Measurements from ENCODE around the gene CGNL1. TPM values are rescaled to one million over a fixed set of nuclear protein-coding genes. Genes with fewer than 3 reads are reported as not detected.

Gene CGNL1
- total RNA-seq, 6 experiments from 2014 or later = 23.6 to 54.5 (median 42.9) TPM

DNA sequence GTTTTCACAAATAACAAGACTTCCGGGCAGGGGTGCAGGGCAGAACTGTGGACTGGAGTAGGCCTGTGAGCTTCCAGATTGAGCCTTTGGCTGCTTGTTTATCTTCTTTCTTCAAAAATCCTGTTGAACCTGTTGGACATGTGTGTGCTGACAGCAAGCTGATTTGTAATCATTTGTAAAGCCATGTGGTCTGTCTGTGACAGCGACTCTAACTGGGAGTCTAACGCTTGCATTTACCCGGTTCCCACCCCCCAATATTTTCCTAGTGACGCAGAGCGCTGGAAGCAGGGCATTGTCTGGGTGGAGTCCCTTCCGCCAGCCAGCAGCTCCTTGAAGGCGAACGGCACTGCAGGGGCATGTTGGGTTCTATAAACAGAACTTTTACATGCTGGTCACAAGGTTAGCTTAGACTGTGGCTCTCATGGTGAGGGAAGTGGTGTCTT, 129.7 kb downstream of the CGNL1 start:
- H3K36me3 ChIP-seq = no peaks in the 10 kb centered on the region
- peaks cover 0 to 23% (median 4%) of the 10 kb centered on the region in 4 donors for H3K4me1 ChIP-seq
- DNase-seq = no peak
- TF ChIP-seq POLR2A (IDR thresholded peaks at IDR 0.05) = no peak
- TF ChIP-seq, protein P1, sequence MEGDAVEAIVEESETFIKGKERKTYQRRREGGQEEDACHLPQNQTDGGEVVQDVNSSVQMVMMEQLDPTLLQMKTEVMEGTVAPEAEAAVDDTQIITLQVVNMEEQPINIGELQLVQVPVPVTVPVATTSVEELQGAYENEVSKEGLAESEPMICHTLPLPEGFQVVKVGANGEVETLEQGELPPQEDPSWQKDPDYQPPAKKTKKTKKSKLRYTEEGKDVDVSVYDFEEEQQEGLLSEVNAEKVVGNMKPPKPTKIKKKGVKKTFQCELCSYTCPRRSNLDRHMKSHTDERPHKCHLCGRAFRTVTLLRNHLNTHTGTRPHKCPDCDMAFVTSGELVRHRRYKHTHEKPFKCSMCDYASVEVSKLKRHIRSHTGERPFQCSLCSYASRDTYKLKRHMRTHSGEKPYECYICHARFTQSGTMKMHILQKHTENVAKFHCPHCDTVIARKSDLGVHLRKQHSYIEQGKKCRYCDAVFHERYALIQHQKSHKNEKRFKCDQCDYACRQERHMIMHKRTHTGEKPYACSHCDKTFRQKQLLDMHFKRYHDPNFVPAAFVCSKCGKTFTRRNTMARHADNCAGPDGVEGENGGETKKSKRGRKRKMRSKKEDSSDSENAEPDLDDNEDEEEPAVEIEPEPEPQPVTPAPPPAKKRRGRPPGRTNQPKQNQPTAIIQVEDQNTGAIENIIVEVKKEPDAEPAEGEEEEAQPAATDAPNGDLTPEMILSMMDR (IDR thresholded peaks at IDR 0.05) = no peak
- peak in 2 of 4 donors; percentile 9 to 20 for ATAC-seq
- intact Hi-C loops (cut with DNase I) = no loop called here
- no peak overlapping the region for H3K4me3 ChIP-seq
- H3K9me3 ChIP-seq = no peaks in the 10 kb centered on the region
- H3K27ac ChIP-seq = no peak overlapping the region
- WGBS (ENCODE audit: insufficient coverage, low coverage, low lambda C conversion rate, missing lambda C conversion rate) = 87% methylated on average over 7 of the region's 9 CpGs
- no peaks in the 10 kb centered on the region for H3K27me3 ChIP-seq

- WGBS (ENCODE audit: insufficient coverage, low coverage, low lambda C conversion rate, missing lambda C conversion rate) = 40% methylated on average over 1 of the region's 2 CpGs
- ATAC-seq (no peak), DNase-seq (no peak)
- Histone ChIP-seq H3K36me3 (no peaks in the 10 kb centered on the region), H3K27me3 (no peaks in the 10 kb centered on the region), H3K9me3 (no peaks in the 10 kb centered on the region), H3K27ac (no peak overlapping the region), H3K4me3 (no peak overlapping the region), H3K4me1 (peaks cover 0 to 23% (median 4%) of the 10 kb centered on the region in 4 donors)
- no peak for TF ChIP-seq POLR2A (IDR thresholded peaks at IDR 0.05)
- TF ChIP-seq, protein P1 (IDR thresholded peaks at IDR 0.05) = peak in 1 of 4 donors; percentile 24
- intact Hi-C loops (cut with DNase I) = no loop called here
Observed at GRCh38 chr15:57506422-57506821, 130.1 kb downstream of the CGNL1 start.

GRCh38 chr15:57507111-57507510, 130.8 kb downstream of the CGNL1 start:
- peaks cover 0 to 23% (median 4%) of the 10 kb centered on the region in 4 donors for H3K4me1 ChIP-seq
- WGBS (ENCODE audit: insufficient coverage, low coverage, low lambda C conversion rate, missing lambda C conversion rate) = 94% methylated on average over 2 of the region's 2 CpGs
- DNase-seq (no peak), ATAC-seq (no peak)
- no peaks in the 10 kb centered on the region for H3K27me3 ChIP-seq
- intact Hi-C loops (cut with DNase I) = no loop called here
- TF ChIP-seq, protein P1 (IDR thresholded peaks at IDR 0.05) = no peak
- TF ChIP-seq POLR2A (IDR thresholded peaks at IDR 0.05) = no peak
- no peaks in the 10 kb centered on the region for H3K36me3 ChIP-seq
- no peak overlapping the region for H3K27ac ChIP-seq
- no peaks in the 10 kb centered on the region for H3K9me3 ChIP-seq
- no peak overlapping the region for H3K4me3 ChIP-seq

DNA sequence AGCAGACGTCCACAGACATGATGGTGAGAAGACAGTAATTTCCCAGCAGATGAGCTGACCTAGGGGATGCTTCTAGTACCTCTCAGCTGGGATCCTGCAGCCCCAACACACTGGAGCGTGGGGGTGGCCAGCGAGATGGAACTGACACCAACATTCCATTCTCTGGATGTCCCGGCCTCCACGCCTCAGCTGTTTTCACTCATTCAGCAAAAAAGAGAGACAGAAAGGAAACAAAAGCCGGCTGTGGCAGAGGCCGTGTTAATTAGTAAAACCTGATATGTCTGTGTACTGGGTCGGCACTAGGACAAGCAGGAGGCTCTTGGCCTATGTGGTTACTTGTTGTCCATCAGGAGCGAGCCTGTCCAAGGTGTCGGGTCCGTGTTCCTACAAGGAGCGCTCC, 132.8 kb downstream of the CGNL1 start:
- ATAC-seq (no peak), DNase-seq (no peak)
- Histone ChIP-seq H3K9me3 (no peaks in the 10 kb centered on the region), H3K4me3 (no peak overlapping the region), H3K27ac (no peak overlapping the region), H3K27me3 (no peaks in the 10 kb centered on the region), H3K4me1 (peaks cover 0 to 13% (median 4%) of the 10 kb centered on the region in 4 donors), H3K36me3 (no peaks in the 10 kb centered on the region)
- TF ChIP-seq, protein P1 (IDR thresholded peaks at IDR 0.05) = no peak
- no peak for TF ChIP-seq POLR2A (IDR thresholded peaks at IDR 0.05)
- intact Hi-C loops (cut with DNase I) = no loop called here
- WGBS (ENCODE audit: insufficient coverage, low coverage, low lambda C conversion rate, missing lambda C conversion rate) = 77% methylated on average over 5 of the region's 12 CpGs

- no peak for DNase-seq
- no peak overlapping the region for H3K4me3 ChIP-seq
- H3K27ac ChIP-seq = no peak overlapping the region
- intact Hi-C loops (cut with DNase I) = no loop called here
- peaks cover 0 to 8% (median 4%) of the 10 kb centered on the region in 4 donors for H3K4me1 ChIP-seq
- TF ChIP-seq, protein P1 (IDR thresholded peaks at IDR 0.05) = no peak
- TF ChIP-seq POLR2A (IDR thresholded peaks at IDR 0.05) = no peak
- 37% methylated on average over 3 of the region's 4 CpGs for WGBS (ENCODE audit: insufficient coverage, low coverage, low lambda C conversion rate, missing lambda C conversion rate)
- ATAC-seq = peak in 1 of 4 donors; percentile 17
- no peaks in the 10 kb centered on the region for H3K9me3 ChIP-seq
- no peaks in the 10 kb centered on the region for H3K27me3 ChIP-seq
- H3K36me3 ChIP-seq = no peaks in the 10 kb centered on the region
Observed at GRCh38 chr15:57509965-57510364, 133.7 kb downstream of the CGNL1 start.
